Measurements from ENCODE around the gene TBC1D22A.

- TF ChIP-seq EZH2 (IDR thresholded peaks at IDR 0.05; ENCODE audit: borderline replicate concordance, low read depth, low read length, severe bottlenecking) (no peak), CTCF (IDR thresholded peaks at IDR 0.05; ENCODE audit: extremely low read depth in 1 of 2, insufficient read depth in 1 of 2, low read depth in 1 of 2, low read length in 2 of 2) (no peak), FOS (IDR thresholded peaks at IDR 0.05; ENCODE audit: borderline replicate concordance, insufficient read depth, low read length) (no peak), POLR2AphosphoS5 (IDR thresholded peaks at IDR 0.05; ENCODE audit: insufficient read depth, low read depth, low read length) (no peak), POLR2A (IDR thresholded peaks at IDR 0.05; ENCODE audit: low read depth, low read length) (no peak), MAX (IDR thresholded peaks at IDR 0.05; ENCODE audit: insufficient read depth, insufficient read length) (no peak), MYC (IDR thresholded peaks at IDR 0.05; ENCODE audit: low read depth, low read length) (no peak)
Measured at GRCh38 chr22:47067321-47067890, 305.0 kb downstream of the TBC1D22A start.
